CD4-positive, alpha-beta T cell treated with Interleukin-6 at 100 ng/mL for 8 hours (primary cell): ENCODE data around the gene CORO7.

Experiments
- DNase-seq: peaks from one replicate; pipeline ENCODE4 v3.0.0-alpha.2; 2020; ENCODE audit warnings: mixed read lengths, low spot score

CORO7 gene

DNA sequence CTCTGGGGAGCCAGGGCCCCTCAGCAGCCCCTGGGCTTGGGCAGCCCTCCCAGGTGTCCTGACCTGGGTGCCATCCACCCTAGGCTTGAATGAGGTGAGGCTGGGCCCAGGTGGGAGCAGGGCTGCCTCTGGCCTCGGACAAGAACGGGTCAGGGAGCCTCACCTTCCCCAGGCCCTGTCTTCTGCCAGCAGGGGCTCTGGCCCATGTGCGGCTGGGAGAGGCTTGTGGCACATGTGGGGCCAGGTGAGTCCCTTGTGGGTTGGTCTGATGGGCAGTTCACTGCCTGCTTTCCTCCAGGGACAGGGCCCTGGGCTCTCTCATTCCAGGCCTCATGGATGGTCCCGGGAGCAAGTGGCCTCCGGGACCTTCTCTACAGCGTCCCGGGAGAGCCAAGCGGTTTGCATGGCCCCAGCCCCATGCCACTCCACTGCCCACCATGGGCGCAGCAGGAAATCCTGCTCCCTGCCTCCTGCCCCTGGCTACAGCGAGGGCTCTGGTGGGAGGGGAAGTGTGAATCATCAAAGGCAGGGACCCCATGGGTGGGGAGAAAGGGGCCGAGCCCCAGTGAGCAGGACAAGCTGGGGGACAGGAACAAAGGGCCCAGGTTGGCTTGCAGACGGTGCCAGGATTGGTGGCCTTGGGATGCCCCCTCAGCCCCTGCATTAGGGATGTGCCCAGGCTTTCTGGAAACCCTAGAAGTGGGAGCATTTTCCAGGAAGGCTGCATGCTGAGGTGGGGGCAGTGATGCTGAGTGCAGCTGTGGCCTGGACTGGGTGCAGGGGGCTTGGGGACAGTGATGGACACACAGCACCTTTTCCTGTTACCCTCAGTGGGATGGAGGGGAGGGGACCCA, 32.6 kb downstream of the CORO7 start:
- no peak for DNase-seq

DNA sequence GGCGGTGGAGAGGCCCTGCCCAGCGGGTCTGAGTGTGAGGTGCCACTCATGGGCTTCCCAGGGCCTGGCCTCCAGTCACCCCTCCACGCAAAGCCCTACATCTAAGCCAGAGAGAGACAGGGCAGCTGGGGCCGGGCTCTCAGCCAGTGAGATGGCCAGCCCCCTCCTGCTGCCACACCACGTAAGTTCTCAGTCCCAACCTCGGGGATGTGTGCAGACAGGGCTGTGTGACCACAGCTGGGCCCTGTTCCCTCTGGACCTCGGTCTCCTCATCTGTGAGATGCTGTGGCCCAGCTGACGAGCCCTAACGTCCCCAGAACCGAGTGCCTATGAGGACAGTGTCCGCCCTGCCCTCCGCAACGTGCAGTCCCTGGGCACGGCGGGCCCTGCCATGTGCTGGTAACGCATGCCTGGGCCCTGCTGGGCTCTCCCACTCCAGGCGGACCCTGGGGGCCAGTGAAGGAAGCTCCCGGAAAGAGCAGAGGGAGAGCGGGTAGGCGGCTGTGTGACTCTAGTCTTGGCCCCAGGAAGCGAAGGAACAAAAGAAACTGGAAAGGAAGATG, 33.5 kb downstream of the CORO7 start:
- DNase-seq: no peak

DNA sequence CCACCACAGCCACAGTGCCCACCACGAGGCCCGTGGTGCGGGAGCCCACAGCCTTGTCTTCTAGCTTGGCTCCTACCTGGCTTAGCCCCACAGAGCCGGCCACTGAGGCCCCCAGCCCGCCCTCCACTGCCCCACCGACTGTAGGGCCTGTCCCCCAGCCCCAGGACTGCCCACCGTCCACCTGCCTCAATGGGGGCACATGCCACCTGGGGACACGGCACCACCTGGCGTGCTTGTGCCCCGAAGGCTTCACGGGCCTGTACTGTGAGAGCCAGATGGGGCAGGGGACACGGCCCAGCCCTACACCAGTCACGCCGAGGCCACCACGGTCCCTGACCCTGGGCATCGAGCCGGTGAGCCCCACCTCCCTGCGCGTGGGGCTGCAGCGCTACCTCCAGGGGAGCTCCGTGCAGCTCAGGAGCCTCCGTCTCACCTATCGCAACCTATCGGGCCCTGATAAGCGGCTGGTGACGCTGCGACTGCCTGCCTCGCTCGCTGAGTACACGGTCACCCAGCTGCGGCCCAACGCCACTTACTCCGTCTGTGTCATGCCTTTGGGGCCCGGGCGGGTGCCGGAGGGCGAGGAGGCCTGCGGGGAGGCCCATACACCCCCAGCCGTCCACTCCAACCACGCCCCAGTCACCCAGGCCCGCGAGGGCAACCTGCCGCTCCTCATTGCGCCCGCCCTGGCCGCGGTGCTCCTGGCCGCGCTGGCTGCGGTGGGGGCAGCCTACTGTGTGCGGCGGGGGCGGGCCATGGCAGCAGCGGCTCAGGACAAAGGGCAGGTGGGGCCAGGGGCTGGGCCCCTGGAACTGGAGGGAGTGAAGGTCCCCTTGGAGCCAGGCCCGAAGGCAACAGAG, 34.2 kb downstream of the CORO7 start:
- DNase-seq: no peak

DNA sequence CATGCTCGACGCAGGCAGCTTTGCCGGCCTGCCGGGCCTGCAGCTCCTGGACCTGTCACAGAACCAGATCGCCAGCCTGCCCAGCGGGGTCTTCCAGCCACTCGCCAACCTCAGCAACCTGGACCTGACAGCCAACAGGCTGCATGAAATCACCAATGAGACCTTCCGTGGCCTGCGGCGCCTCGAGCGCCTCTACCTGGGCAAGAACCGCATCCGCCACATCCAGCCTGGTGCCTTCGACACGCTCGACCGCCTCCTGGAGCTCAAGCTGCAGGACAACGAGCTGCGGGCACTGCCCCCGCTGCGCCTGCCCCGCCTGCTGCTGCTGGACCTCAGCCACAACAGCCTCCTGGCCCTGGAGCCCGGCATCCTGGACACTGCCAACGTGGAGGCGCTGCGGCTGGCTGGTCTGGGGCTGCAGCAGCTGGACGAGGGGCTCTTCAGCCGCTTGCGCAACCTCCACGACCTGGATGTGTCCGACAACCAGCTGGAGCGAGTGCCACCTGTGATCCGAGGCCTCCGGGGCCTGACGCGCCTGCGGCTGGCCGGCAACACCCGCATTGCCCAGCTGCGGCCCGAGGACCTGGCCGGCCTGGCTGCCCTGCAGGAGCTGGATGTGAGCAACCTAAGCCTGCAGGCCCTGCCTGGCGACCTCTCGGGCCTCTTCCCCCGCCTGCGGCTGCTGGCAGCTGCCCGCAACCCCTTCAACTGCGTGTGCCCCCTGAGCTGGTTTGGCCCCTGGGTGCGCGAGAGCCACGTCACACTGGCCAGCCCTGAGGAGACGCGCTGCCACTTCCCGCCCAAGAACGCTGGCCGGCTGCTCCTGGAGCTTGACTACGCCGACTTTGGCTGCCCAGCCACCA, 35.1 kb downstream of the CORO7 start:
- no peak for DNase-seq

DNA sequence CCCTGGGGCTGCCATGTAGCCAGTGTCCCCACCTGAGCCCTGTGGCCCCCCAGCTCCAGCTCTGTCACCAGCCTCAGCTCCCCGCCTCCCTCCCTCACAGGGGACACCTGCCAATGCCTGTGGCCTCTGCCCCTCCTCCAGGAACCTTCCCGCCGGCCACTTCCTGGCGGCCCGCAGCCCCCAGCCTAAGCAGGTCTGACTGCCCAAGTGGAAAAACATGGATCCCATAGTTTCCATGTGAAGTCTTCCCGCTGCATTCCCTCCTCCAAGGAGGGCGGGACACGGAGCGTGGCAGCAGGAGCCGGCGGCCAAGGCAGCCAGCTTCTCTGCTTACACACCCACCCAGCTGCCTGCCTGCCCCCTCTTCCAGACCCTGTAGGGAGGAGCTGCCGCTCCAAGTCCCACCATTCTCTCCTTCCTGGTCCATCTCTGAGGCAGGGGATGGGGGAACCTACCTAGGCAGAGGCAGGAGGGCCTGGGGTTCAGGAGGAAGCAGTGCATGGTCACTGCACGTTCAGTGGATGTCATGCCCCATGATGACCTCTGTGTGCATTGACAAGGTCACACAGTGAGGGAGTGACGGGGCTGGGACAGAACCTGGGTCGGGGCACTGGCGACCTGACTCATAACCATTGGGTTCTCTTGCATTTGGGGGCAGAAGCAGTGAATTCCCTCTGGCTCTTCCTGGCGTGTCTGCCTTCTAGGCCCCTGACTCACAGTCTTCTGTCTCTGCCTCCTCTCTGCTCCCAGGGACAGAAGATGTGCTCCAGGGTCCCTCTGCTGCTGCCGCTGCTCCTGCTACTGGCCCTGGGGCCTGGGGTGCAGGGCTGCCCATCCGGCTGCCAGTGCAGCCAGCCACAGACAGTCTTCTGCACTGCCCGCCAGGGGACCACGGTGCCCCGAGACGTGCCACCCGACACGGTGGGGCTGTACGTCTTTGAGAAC, 36.0 kb downstream of the CORO7 start:
- DNase-seq: no peak

DNA sequence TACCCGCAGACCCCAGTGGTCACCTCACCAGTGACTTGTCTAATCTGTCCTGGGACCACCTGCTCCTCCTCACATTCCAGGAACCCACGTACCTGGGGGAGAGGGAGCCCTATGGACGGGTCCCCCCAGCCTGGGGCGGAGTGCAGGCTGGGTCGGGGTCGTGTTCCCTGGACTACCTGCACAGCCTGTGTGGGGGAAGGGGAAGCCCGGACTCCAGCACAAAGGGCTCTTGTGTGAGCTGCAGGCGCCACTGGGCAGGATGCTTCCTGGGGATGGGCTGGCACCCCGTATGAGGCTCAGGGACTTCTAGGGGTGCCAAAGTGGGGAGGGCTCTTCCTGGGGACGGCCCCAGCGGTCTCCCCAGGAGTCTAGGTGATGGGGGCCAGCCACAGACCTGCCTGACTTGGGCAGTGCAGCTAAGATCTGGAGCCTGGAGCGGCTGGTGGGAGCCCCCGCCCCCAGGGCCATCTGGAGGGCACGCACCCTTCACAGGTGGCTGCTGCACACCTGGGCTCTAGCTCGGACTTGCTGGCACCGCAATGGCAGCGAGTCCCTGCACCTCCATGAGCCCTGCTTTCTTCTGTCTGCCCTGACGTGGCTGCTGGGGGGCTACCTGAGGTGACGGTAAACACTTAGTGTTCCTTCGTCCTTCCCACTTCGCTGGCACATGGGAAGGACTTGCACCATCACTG, 37.3 kb downstream of the CORO7 start:
- no peak for DNase-seq

DNA sequence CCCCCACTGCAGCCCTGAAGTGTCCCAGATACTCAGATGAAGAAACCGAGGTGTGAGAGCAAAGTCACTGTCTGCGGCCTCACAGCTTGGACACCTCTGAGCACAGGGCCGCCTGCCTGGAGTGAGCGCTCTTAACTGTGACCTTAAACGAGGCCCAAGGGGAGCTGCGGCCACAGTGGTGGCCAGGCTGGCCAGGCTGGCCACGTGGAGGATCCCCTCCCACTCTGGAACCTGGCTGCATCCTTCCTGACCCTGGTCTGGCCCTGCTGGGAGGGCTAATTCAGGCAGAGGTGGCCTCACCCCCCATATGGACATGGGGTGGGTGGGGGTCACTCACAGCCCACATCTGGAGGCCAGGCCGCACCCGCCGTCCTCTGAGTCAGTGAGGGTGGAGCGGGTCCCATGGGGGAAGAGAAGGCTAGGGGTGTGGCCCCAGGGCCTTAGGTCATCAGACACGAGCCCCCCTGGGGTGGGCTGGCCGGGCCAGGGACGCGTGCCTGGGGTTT, 38.2 kb downstream of the CORO7 start:
- no peak for DNase-seq

DNA sequence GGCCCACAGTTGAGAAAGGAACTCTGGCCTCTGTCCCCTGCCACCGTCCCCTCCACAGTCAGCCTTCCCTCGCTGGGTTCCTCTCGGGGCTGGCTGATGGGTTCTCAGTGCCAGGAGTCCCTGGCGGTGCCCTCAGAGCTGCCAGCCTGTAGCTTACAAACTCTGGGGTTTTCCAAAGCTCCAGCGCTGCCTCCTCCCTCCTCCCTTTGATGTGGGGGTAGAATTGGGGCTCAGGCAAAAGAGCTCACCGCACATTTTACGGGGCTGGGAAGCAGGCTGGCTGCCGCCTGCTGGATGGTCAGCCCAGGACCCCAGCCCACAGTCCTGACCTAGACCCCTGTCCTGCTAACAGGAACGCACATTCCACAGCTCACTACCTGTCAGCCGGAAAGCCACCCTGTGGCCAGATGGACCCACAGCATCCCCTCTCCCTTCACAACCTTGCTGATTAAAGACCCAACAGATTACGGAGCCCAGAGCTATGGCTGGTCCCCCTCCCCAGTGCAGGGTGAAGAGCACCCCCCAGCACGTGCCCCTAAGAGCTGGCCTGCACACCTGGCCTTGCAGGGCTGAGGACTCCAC, 38.7 kb downstream of the CORO7 start:
- DNase-seq: no peak

DNA sequence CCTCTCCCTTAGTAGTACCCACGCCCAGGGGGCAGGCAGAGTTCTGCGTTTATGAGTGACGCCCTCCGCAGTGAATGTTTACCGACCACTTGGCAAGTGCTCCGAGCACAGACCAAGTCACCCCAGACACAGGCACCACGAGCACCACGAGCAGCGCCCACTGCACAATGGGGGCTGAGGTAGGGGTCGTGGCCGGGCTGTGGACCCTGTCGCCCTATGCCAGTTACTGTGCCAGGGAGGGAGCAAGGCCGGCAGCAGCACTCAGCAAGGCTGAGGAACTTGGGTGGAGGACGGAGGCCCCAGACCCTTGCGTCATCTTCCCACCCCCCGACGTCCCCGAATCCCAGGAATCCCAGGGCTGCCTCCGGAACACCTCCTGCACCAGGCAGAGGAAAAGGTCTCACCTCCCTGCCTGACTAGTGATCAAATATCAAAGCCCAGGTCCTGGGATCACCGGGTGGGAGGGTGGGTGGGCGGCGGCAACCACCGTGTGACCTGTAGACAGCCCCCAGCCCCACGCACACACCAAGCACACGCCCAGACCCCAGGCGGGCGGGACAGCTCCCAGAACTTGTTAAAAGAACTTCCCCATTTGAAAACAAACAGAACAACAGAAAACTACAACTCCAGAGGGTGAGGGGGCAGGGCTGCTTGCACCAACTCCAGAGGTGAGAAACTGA, 39.4 kb downstream of the CORO7 start:
- DNase-seq: no peak

DNA sequence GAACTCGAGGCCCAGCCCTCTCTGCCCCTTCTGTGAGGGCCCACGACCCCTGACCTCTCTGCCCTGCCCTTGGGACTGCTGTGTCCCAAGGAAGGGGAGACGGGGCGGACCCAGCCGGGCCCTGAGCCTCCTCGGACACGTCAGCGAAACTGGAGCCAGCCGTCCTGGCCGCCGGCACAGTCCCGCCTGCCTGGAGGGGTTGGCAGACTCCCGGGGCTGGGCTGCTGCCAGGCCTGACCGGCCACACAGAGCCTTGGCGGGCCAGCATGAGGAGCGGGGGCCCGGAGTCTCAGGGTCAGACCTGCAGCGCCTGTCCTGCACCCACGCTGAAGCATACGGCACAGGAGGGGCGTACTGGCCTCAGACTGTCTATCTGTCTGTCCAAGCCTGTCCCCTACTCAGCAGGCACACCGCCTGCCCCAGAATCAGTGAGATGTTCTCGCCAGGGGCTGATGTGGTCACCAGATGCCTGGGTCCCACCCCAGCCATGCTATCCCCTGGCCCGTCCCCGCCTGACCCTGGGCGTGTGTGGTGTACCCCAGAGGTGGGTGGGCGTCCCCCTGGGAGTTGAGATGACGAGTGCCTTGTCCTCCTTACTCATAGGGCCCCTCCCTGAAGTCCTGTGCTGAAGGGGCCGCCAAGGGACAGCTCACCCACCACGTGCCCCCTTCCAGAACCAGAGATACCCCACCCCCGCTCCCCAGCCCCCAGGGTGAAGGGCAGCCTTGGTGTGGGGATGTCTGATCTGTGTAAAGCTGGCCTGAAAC, 40.1 kb downstream of the CORO7 start:
- no peak for DNase-seq

DNA sequence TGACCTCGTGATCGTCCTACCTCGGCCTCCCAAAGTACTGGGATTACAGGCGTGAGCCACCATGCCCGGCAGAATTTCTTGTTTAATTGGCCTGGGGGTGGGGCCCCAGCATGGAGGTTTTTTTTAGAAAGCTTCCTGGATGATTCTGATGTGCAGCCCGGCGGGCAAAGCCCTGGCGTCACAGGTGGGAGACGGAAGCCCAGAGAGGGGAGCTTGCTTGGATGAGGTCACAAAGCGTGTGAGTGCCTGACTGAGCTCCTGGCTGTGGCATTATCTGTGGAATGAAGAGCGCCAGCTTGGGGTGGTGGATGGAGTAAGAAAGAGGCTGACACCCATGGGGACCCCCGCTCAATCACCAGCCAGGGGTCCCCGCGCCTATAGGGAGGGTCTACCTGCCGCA, 40.7 kb downstream of the CORO7 start:
- DNase-seq: no peak

DNA sequence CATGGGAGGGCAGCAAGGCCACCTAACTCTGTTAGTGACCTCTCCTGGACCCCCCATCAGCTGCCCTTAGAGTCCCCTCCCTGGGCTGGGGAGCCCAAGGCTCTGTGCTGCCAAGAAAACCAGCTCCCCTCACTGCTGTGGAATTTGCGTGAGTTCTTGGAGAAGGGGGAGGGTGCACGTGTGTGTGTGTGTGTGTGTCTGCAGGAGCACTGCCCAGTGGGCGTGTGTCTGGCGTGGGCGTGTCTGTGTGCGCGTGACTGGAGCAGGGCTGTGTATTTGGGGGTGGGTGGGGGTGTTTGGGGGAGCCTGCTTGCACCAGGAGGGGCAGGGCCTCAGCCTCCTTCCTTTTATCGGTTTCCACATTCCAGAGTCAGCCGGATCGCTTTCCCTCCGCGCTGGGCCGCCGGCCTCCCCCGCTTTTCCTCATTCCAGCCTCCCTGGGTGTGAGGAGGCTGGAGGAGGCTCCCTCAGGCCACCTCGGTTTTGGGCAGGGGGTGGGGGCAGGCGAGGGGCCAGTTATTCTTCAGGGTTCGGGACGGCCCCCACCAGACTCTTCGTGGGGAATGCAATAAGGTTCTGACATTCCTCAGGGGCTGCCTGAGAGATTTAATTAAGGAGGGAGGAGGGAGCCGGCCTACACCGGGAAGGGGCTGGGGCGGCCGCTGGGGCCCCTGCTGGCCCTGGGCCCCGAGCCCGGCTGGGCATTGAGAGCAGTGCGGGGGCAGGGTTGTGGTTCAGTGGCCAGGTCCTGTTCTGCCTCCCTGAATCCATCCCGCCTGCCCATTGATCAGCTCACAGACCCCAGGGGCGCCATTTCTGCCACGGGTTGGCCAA, 42.3 kb downstream of the CORO7 start:
- no peak for DNase-seq

DNA sequence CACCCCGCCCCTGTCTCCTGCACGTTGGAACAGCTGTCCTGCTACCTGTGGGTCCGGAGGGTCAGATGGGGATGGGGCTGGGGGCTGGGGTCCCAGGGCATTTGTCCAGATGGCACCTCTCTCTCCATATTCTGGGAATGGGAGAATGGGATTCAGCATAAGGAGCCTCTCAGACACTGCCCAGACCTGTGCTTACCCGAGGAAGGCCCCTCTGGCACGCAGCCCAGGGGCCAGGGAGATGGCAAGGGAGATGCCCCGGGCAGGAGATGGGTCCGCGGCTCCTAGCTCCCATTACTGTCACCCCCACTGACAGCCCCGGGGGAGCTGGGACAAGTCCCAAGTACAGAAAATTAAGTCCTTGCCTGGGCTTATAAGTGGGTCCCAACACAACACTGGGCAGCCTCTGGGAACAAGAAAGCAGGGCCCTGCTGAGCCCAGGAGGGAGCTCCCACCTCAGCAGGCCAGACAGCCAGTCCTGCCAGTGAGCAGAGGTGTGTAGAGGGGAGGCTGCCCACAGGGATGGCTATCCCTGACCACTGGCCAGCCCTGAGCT, 43.0 kb downstream of the CORO7 start:
- no peak for DNase-seq

DNA sequence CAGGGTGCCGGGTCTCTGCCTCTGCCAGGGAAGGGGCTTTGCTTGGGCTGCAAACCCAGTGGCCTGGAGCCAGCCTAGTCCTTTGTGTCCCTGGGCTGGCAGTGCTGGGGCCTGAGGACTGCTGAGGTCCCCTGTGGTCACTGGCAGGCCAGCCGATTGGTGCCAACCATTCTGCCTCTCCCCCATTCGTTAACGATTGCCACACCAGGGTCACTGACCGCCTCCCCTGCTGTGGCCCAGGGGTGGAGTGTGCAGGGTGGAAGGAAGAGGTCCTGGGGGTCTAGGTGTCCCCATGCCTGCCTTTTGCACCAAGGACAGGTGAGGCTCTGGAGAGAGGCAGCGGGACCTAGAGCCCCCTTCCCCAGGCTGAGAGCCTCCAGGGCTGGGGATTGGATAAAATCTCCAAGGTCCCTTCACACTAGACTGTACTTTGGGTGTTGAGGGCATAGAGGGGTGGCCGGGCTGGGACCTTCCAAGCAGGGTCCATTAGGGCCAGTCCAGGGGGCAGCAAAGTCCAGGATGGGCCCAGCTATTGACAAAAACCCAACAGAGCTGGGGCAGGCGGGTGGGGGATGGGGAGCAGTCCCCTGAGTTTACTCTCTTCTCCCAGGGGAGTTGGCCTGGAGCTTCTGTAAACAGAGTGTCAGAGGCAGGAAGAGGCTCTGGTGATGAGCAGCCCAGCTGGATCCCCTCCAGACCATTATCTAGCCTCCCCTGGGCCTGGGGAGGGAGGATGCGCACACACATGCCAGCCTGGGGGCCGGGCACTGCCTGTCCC, 43.6 kb downstream of the CORO7 start:
- DNase-seq: no peak

DNA sequence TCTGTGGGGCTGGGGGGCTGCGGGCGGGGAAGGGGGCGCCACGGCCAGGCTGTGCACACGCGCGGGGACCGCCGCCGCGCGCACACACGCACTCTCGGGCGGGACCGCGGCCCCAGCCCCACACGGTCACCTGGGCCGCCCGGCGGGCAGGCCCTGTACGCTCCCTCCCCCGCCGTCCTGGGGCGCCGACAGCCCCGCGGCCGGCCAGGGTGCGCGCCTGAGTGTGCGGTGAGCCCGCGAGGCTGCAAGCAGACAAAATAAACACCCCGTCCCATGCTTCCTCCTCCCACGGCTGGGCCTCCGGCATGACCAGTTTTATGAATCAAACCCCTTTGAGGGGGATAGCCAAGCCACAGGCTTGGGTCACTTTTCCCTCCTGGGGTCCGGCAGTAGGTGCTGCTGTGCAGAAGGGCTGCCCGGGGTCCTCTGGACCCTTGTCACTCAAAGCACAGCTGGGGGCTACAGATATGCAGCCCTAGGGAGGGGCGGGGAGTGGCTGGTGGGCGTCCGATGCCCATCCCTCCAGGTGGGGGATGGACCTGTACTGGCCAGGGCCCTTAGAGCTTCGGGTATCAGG, 44.3 kb downstream of the CORO7 start:
- no peak for DNase-seq
